ENCODE results near the gene MGMT. TPM values are rescaled to one million over a fixed set of nuclear protein-coding genes. Genes with fewer than 3 reads are reported as not detected.

MGMT gene
- total RNA-seq, 2 donors from 2014 or later: 14.6 to 17.2 TPM

- H3K4me1 Mint-ChIP-seq: peaks cover 3% of the 10 kb centered on the region
- no peak overlapping the region for H3K27ac Mint-ChIP-seq
- H3K9me3 ChIP-seq (ENCODE audit: control insufficient read depth, low read length, poor library complexity, severe bottlenecking): no peaks in the 10 kb centered on the region
- H3K4me3 Mint-ChIP-seq: no peak overlapping the region
- ATAC-seq (no peak), DNase-seq (no peak)
- no peaks in the 10 kb centered on the region for H3K36me3 Mint-ChIP-seq (ENCODE audit: low read depth)
- no peaks in the 10 kb centered on the region for H3K27me3 Mint-ChIP-seq
These were observed 145.6 kb downstream of the MGMT start for GRCh38 chr10:129612481-129613109.

- Mint-ChIP-seq H3K4me1 (peaks cover 3% of the 10 kb centered on the region), H3K4me3 (no peak overlapping the region), H3K27me3 (no peaks in the 10 kb centered on the region), H3K27ac (no peak overlapping the region), H3K36me3 (ENCODE audit: low read depth) (peaks cover 2% of the 10 kb centered on the region)
- no peaks in the 10 kb centered on the region for H3K9me3 ChIP-seq (ENCODE audit: control insufficient read depth, low read length, poor library complexity, severe bottlenecking)
- ATAC-seq (no peak), DNase-seq (no peak)
These were observed 146.4 kb downstream of the MGMT start for GRCh38 chr10:129613377-129613980.

DNA sequence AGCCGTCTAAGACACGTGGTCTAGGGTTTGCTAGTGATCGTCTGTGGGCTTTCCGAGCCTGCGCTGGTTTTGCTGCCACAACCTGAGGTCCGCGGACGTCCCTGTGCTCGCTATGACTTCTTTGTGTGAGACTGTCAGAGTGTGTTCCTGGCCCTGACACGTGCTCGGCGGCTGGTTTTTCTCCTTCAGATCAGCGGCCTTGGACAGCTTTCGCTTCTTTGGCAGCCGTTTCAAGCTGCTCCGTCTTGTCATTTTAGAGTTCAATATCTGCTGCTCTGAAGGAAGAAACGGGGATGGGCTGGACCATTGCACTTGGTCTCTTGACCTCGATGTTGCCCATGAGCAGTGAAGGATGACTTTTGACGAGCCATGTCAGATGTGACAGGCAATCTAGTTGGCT is 147.3 kb downstream of the MGMT start:
- Mint-ChIP-seq H3K4me1 (peaks cover 3% of the 10 kb centered on the region), H3K36me3 (ENCODE audit: low read depth) (peaks cover 2% of the 10 kb centered on the region)

GRCh38 chr10:129615381-129615780 is 148.3 kb downstream of the MGMT start:
- H3K4me3 Mint-ChIP-seq: no peak overlapping the region
- ATAC-seq (no peak), DNase-seq (no peak)
- H3K27ac Mint-ChIP-seq: no peak overlapping the region
- H3K9me3 ChIP-seq (ENCODE audit: control insufficient read depth, low read length, poor library complexity, severe bottlenecking): no peaks in the 10 kb centered on the region
- peaks cover 2% of the 10 kb centered on the region for H3K36me3 Mint-ChIP-seq (ENCODE audit: low read depth)
- H3K27me3 Mint-ChIP-seq: no peaks in the 10 kb centered on the region
- no peaks in the 10 kb centered on the region for H3K4me1 Mint-ChIP-seq

More for the DNA sequence above, 147.3 kb downstream of the MGMT start:
- no peak overlapping the region for H3K4me3 Mint-ChIP-seq
- no peak overlapping the region for H3K27ac Mint-ChIP-seq
- no peaks in the 10 kb centered on the region for H3K27me3 Mint-ChIP-seq
- DNase-seq (no peak), ATAC-seq (no peak)
- no peaks in the 10 kb centered on the region for H3K9me3 ChIP-seq (ENCODE audit: control insufficient read depth, low read length, poor library complexity, severe bottlenecking)

DNA sequence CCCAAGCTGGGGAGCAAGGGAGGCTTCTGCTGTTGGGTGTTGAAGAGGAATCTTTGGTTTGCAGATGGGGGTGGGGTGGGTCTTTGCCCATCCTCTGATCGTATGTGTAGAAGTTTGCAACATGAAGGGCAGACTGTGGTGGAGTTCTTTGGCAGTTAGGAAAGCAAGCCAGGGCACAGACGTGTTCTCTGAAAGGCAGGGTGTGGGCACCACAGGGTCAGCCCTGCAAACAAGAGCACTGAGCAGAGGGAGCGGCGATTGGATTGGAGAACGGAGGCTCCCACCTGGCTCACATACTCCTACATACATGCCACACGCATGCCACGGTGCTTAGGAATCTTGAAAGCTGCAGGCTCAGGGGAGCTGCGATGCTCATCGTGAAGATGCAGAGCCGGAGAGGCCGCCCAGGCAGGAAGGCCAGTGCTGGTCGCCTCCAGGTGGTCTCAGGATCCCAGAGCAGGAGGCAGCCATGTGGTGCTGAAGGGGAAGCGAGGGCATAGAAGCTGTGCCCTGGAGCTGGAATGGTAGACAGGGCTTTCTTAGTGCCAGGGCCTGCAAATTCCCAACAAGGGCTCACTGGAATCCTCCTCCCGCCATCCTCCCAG is 149.0 kb downstream of the MGMT start:
- no peak for ATAC-seq
- DNase-seq: no peak
- no peaks in the 10 kb centered on the region for H3K9me3 ChIP-seq (ENCODE audit: control insufficient read depth, low read length, poor library complexity, severe bottlenecking)
- H3K27ac Mint-ChIP-seq: no peak overlapping the region
- H3K4me3 Mint-ChIP-seq: no peak overlapping the region
- H3K4me1 Mint-ChIP-seq: no peaks in the 10 kb centered on the region
- H3K36me3 Mint-ChIP-seq (ENCODE audit: low read depth): peaks cover 2% of the 10 kb centered on the region
- H3K27me3 Mint-ChIP-seq: no peaks in the 10 kb centered on the region

GRCh38 chr10:129617768-129618167 is 150.7 kb downstream of the MGMT start:
- H3K9me3 ChIP-seq (ENCODE audit: control insufficient read depth, low read length, poor library complexity, severe bottlenecking): no peaks in the 10 kb centered on the region
- ATAC-seq (no peak), DNase-seq (no peak)
- H3K27ac Mint-ChIP-seq: no peak overlapping the region
- H3K27me3 Mint-ChIP-seq: no peaks in the 10 kb centered on the region
- H3K36me3 Mint-ChIP-seq (ENCODE audit: low read depth): peaks cover 2% of the 10 kb centered on the region
- no peak overlapping the region for H3K4me3 Mint-ChIP-seq
- H3K4me1 Mint-ChIP-seq: no peaks in the 10 kb centered on the region

- DNase-seq (no peak), ATAC-seq (no peak)
- no peaks in the 10 kb centered on the region for H3K9me3 ChIP-seq (ENCODE audit: control insufficient read depth, low read length, poor library complexity, severe bottlenecking)
- no peaks in the 10 kb centered on the region for H3K27me3 Mint-ChIP-seq
- no peaks in the 10 kb centered on the region for H3K4me1 Mint-ChIP-seq
- H3K36me3 Mint-ChIP-seq (ENCODE audit: low read depth): peaks cover 2% of the 10 kb centered on the region
- H3K4me3 Mint-ChIP-seq: no peak overlapping the region
- H3K27ac Mint-ChIP-seq: no peak overlapping the region
These were observed 154.0 kb downstream of the MGMT start for GRCh38 chr10:129621062-129621461.

DNA sequence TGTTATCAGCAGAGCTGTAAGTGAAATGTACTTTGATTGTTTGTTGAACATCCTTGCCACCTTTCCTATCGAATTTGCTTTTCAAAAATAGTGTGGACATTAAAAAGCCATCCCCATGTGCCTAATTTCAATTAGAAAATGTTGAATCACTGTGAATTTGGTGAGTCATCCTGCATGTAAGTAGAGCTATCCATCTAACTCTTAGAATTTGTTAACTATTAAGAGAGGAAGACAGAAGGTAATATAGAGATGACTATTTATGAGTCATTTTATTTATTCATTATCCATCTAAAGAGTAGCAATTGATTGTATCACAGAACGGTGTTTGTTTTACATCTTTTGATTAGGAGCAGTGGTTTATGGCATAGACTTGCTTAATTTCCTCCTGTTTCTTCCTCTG is 154.7 kb downstream of the MGMT start:
- ATAC-seq (no peak), DNase-seq (no peak)
- no peaks in the 10 kb centered on the region for H3K4me1 Mint-ChIP-seq
- no peak overlapping the region for H3K27ac Mint-ChIP-seq
- H3K4me3 Mint-ChIP-seq: no peak overlapping the region
- H3K36me3 Mint-ChIP-seq (ENCODE audit: low read depth): peaks cover 2% of the 10 kb centered on the region
- H3K27me3 Mint-ChIP-seq: no peaks in the 10 kb centered on the region
- no peaks in the 10 kb centered on the region for H3K9me3 ChIP-seq (ENCODE audit: control insufficient read depth, low read length, poor library complexity, severe bottlenecking)

GRCh38 chr10:129622291-129622690 is 155.2 kb downstream of the MGMT start:
- no peak for DNase-seq
- Mint-ChIP-seq H3K27ac (no peak overlapping the region), H3K36me3 (ENCODE audit: low read depth) (peaks cover 2% of the 10 kb centered on the region), H3K4me3 (no peak overlapping the region), H3K4me1 (no peaks in the 10 kb centered on the region), H3K27me3 (no peaks in the 10 kb centered on the region)
- no peak for ATAC-seq
- H3K9me3 ChIP-seq (ENCODE audit: control insufficient read depth, low read length, poor library complexity, severe bottlenecking): no peaks in the 10 kb centered on the region

- ATAC-seq: no peak
- no peak for DNase-seq
- Mint-ChIP-seq H3K27me3 (no peaks in the 10 kb centered on the region), H3K4me3 (no peak overlapping the region), H3K36me3 (ENCODE audit: low read depth) (peaks cover 2% of the 10 kb centered on the region), H3K27ac (no peak overlapping the region), H3K4me1 (no peaks in the 10 kb centered on the region)
- H3K9me3 ChIP-seq (ENCODE audit: control insufficient read depth, low read length, poor library complexity, severe bottlenecking): no peaks in the 10 kb centered on the region
These were observed 155.7 kb downstream of the MGMT start for GRCh38 chr10:129622736-129623135.

- Mint-ChIP-seq H3K4me3 (no peak overlapping the region), H3K36me3 (ENCODE audit: low read depth) (no peaks in the 10 kb centered on the region), H3K27ac (no peak overlapping the region), H3K27me3 (no peaks in the 10 kb centered on the region), H3K4me1 (no peaks in the 10 kb centered on the region)
- ATAC-seq: no peak
- no peak for DNase-seq
- H3K9me3 ChIP-seq (ENCODE audit: control insufficient read depth, low read length, poor library complexity, severe bottlenecking): no peaks in the 10 kb centered on the region
These were observed 157.5 kb downstream of the MGMT start for GRCh38 chr10:129624526-129624925.

DNA sequence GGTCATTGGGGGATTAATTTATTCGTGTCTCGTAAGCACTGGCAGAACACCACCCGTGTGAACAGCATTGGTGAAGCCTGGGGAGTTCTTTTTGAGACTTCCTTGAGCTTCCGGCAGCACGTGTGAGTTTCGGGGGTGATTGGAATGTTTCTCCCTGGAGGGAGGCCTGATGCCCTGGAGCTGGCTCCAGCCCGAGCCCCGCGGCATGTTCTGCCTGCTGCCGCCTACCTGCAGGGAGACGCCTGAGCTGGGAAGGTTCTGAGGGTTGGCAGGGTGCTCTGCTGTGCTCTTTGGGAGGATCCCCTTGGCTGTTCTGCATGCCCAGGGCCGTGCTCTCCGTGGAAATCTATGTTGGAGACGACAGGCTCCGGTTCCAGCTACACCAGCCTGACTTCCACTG is 159.3 kb downstream of the MGMT start:
- no peaks in the 10 kb centered on the region for H3K9me3 ChIP-seq (ENCODE audit: control insufficient read depth, low read length, poor library complexity, severe bottlenecking)
- H3K4me1 Mint-ChIP-seq: no peaks in the 10 kb centered on the region
- no peaks in the 10 kb centered on the region for H3K27me3 Mint-ChIP-seq
- ATAC-seq (no peak), DNase-seq (no peak)
- H3K4me3 Mint-ChIP-seq: no peak overlapping the region
- H3K36me3 Mint-ChIP-seq (ENCODE audit: low read depth): no peaks in the 10 kb centered on the region
- H3K27ac Mint-ChIP-seq: no peak overlapping the region

DNA sequence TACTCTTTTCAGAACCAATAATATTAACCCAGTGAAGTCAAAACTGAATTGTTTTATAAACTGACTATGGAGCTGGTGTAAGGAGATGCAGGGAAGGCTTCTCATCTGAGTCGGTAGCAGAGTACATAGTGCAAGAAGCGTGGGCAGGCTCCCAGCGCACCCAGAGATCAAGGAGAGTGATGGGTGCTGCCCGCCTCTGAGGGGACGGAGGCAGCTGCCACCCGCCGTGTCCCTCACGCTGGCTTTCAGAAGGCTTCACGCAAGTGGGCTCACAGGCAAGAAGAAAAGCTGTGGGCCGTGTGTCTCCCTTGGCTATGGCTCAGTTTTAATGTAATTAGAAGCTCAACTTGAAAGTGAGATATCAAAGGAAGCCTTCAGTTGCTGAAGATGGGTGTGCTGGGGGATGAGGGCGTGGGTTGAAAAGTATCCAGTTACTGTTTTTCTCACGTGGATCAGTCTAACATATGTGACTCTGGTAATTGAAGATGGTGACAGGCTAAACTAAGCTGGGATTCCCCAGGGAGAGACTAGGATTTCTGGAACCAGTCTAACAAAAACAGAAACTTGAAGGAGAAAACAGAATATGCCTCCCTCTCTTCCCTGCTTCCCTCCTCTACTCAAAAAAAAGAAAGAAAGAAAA is 159.9 kb downstream of the MGMT start:
- H3K36me3 Mint-ChIP-seq (ENCODE audit: low read depth): no peaks in the 10 kb centered on the region
- no peak for DNase-seq
- H3K27me3 Mint-ChIP-seq: no peaks in the 10 kb centered on the region
- H3K27ac Mint-ChIP-seq: no peak overlapping the region
- no peak overlapping the region for H3K4me3 Mint-ChIP-seq
- no peaks in the 10 kb centered on the region for H3K4me1 Mint-ChIP-seq
- no peak for ATAC-seq
- no peaks in the 10 kb centered on the region for H3K9me3 ChIP-seq (ENCODE audit: control insufficient read depth, low read length, poor library complexity, severe bottlenecking)
